Ishikawa (cell line): ENCODE measurements around the gene PTDSS2.

Experiments
- CEBPB ChIP-seq: IDR thresholded peaks from 2 replicates; pipeline ENCODE4 v1.6.1; 2012
- CREB1 ChIP-seq: IDR thresholded peaks from 2 replicates; pipeline ENCODE4 v1.6.1; 2012; ENCODE audit warnings: low read depth
- EGR1 ChIP-seq: IDR thresholded peaks from 2 replicates; pipeline ENCODE4 v1.6.1; 2012
- EP300 ChIP-seq: IDR thresholded peaks from 2 replicates; pipeline ENCODE4 v1.6.1; 2012; ENCODE audit warnings: borderline replicate concordance
- FOXM1 ChIP-seq: IDR thresholded peaks from 2 replicates; pipeline ENCODE4 v1.6.1; 2012; ENCODE audit warnings: low read depth, borderline replicate concordance
- NFIC ChIP-seq: IDR thresholded peaks from 2 replicates; pipeline ENCODE4 v1.6.1; 2012
- RAD21 ChIP-seq: IDR thresholded peaks from 2 replicates; pipeline ENCODE4 v1.6.1; 2012; ENCODE audit warnings: low read depth
- TAF1 ChIP-seq: IDR thresholded peaks from 2 replicates; pipeline ENCODE4 v1.6.1; 2012; ENCODE audit warnings: low read depth, mild to moderate bottlenecking
- TCF12 ChIP-seq: IDR thresholded peaks from 2 replicates; pipeline ENCODE4 v1.6.1; 2012; ENCODE audit warnings: low read depth
- TEAD4 ChIP-seq: IDR thresholded peaks from 2 replicates; pipeline ENCODE4 v1.6.1; 2012
- YY1 ChIP-seq: IDR thresholded peaks from 2 replicates; pipeline ENCODE4 v1.6.1; 2012; ENCODE audit warnings: low read depth
- ZBTB7A ChIP-seq: IDR thresholded peaks from 2 replicates; pipeline ENCODE4 v1.6.1; 2012; ENCODE audit warnings: low read depth
- TF ChIP-seq, protein P1 (sequence below): IDR thresholded peaks from 2 replicates; pipeline ENCODE4 v1.6.1; 2012; ENCODE audit warnings: low read depth, mild to moderate bottlenecking
- TF ChIP-seq, protein P2 (sequence below): IDR thresholded peaks from 2 replicates; pipeline ENCODE4 v1.6.1; 2012
- TF ChIP-seq, protein P3 (sequence below): IDR thresholded peaks from 2 replicates; pipeline ENCODE4 v1.6.1; 2012

PTDSS2 gene

DNA sequence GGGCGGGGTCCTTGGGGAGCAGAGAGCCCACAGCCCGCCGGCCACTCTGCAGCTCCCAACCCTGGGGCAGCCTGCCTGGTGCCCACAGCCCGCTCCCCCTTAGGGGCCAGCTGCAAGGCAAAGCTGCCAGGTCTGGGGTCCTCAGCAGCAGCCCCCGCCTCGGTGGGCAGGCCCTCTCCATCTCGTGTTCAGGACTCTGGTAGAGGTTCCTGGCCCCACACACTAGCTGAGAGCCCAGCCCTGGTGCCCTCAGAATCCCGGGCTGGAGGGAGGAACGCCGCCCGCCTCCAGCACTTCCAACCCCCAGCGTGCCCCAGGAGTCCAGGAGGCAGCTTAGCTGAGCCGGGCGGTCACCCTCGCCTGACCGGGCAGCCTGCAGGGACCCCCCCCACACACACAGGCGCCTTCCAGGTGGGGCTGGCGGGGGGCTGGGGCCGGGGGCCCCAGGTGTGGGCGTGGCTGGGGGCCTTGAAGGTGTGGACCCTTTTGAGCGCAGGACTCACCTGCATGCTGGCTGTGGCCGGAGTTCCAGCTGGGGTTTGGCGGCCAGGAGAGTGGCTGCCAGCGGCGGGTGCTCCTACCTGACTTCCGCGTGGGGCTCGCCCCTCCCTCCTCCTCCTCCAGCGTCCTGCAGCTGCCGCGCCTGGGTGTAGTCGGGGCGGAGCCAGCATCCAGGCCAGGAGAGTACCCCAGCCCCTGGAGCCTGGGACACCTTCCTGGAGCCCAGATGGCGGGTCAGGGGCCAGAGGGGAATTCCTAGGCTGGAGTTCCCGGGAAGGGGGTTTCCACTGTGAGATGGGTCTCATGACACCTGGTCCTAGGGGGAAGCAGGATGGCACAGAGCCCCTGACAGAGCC lies 8.4 kb upstream of the PTDSS2 start, which contains the start of gene ANO9:
ANO9 (minus strand) TSS at position 594 of the 857 bp plus-strand sequence; CDS start at position 509, 85 bp downstream.
- TF ChIP-seq TAF1 (no peak), EGR1 (no peak), CEBPB (no peak), ZBTB7A (peak; percentile 33; the same call in 1 of the 2 replicates), FOXM1 (no peak), YY1 (no peak), EP300 (no peak), NFIC (no peak), TCF12 (no peak), CREB1 (no peak), RAD21 (no peak), TEAD4 (no peak)
- TF ChIP-seq, protein P1, sequence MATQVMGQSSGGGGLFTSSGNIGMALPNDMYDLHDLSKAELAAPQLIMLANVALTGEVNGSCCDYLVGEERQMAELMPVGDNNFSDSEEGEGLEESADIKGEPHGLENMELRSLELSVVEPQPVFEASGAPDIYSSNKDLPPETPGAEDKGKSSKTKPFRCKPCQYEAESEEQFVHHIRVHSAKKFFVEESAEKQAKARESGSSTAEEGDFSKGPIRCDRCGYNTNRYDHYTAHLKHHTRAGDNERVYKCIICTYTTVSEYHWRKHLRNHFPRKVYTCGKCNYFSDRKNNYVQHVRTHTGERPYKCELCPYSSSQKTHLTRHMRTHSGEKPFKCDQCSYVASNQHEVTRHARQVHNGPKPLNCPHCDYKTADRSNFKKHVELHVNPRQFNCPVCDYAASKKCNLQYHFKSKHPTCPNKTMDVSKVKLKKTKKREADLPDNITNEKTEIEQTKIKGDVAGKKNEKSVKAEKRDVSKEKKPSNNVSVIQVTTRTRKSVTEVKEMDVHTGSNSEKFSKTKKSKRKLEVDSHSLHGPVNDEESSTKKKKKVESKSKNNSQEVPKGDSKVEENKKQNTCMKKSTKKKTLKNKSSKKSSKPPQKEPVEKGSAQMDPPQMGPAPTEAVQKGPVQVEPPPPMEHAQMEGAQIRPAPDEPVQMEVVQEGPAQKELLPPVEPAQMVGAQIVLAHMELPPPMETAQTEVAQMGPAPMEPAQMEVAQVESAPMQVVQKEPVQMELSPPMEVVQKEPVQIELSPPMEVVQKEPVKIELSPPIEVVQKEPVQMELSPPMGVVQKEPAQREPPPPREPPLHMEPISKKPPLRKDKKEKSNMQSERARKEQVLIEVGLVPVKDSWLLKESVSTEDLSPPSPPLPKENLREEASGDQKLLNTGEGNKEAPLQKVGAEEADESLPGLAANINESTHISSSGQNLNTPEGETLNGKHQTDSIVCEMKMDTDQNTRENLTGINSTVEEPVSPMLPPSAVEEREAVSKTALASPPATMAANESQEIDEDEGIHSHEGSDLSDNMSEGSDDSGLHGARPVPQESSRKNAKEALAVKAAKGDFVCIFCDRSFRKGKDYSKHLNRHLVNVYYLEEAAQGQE = no peak
- TF ChIP-seq, protein P2, sequence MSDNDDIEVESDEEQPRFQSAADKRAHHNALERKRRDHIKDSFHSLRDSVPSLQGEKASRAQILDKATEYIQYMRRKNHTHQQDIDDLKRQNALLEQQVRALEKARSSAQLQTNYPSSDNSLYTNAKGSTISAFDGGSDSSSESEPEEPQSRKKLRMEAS = peak; percentile 33; the same call in 1 of the 2 replicates
- TF ChIP-seq, protein P3, sequence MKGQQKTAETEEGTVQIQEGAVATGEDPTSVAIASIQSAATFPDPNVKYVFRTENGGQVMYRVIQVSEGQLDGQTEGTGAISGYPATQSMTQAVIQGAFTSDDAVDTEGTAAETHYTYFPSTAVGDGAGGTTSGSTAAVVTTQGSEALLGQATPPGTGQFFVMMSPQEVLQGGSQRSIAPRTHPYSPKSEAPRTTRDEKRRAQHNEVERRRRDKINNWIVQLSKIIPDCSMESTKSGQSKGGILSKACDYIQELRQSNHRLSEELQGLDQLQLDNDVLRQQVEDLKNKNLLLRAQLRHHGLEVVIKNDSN = no peak

DNA sequence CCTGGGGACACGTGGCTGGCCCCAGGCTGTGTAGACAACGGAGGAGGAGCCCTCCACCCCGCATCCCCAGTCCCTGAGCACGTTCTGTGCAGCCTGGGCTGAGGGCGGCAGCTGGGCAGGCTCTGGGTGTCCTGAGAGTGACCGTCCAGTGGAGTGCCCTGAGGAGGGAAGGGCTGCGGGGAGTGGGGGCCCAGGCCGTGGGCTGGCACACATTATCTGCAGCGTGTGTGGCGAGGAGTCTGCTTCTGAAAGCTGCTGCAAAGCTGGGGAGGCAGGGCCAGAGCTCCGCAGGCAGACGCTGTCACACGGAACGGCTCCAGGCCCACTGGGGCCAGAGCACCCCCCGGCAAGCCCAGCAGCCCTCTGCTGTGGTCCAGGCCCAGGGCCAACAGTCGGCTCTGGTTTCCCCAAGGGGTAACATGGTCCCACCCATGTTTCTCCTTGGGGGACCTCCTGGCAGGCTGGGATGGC lies 7.4 kb upstream of the PTDSS2 start:
- TF ChIP-seq NFIC (no peak), ZBTB7A (no peak)
- TF ChIP-seq, protein P1 = no peak

DNA sequence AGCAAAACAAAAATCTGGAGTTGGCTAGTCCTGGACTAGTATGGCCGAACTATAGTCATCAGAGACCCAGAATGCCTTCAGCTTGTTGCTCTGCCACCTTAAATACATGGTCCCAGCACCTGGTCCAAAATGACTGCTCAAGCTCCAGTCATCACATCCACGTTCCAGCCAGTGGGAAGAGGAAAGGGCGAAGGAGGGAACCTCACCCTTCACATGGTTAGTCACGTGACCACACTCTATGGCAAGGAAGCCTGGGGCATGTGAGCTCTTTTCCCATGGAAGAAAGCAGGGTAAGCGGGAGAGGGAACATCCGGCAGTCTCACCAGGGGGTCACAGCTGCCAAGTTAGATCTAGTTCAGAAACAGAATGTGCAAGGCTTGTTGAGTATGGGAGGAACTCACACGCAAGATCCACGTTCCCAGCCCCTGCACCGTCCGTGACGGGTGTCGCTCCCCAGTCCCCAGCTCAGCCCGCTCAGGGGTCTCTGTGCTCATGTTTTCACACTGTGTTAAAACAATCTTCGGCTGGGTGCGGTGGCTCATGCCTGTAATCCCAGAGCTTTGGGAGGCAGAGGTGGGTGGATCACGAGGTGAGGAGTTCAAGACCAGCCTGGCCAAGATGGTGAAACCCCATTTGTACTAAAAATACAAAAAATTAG lies 6.4 kb upstream of the PTDSS2 start:
- TF ChIP-seq TEAD4 (no peak), FOXM1 (no peak), TAF1 (no peak), CEBPB (no peak), NFIC (no peak)
- TF ChIP-seq, protein P3 = peak; percentile 72
- TF ChIP-seq, protein P2 = 0 out of 2 replicates have a peak, but pooled peaks have one; percentile 34

DNA sequence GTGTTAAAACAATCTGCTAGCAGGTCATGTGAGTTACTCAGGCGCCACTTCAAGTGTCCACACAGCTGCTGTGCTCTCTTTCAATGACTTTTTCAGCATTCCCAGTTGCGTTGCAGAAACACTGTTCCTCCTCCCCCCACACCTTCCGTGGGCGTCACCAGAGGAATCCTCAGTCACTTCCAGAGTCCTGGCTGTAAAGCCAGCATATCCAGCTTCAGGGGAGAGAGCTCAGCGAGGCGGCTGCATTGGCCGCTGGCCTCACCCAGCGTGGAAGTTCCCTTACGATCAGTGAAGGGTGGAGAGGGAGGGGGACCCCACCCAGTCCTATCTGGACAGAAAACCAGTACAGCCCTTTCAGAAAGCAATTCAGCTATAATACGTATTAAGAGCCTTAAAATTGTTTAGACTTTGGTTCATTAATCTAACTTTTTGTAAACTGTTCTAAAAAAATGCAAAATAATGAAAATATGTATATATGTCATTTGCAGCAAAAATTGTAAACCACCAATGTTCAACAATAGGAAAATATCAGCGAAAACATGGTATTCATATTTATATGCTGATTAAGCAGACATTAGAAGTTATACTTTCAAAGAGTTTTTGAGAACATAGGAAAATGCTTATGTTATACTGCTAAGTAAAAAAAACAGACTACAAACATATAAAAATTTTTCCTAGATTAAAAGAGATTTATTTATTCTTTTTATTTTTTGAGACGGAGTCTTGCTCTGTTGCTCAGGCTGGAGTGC lies 5.5 kb upstream of the PTDSS2 start:
- TF ChIP-seq TAF1 (no peak), EGR1 (peak; percentile 59; the same call in 1 of the 2 replicates)
- TF ChIP-seq, protein P1 = no peak
